ENCODE measurements around the gene TEX26. TPM values are rescaled to one million over a fixed set of nuclear protein-coding genes. Genes with fewer than 3 reads are reported as not detected.

The TEX26 gene
- polyA plus RNA-seq, 1 experiment, result not detected

DNA sequence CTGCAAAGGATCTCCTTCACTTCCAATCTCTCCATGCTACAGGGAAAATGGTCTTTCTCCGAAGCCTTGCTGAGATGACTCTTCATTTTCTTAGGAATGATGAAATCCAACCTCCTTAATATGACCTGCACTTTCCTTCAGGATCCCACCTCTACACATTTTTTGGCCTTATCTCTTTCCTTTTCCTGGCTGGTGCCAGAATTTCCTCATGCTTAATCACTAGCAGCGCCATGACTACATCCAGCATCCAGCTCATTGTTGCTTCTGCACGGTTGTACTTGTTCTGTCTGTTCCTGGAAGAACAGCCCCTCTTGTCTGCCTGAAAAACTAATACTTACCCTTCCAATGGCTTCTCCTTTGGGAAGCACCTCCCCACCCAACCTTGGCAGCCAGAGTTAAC lies 68.4 kb downstream of the TEX26 start:
- no peak for TF ChIP-seq CTCF (IDR thresholded peaks at IDR 0.05; ENCODE audit: insufficient read depth, low read depth, low read length)
- ChIA-PET POLR2A (no interaction called here), CTCF (interaction anchor here (0.7 to 1.1 kb wide), 2 partner anchors 12 to 22 kb away, joined by 3 to 6 read pairs; no protein-coding TSS in a partner anchor)
- H3K36me3 ChIP-seq (ENCODE audit: control insufficient read depth, insufficient read depth, low read length), result no peaks in the 10 kb centered on the region
- peaks cover 24% of the 10 kb centered on the region for H3K27me3 ChIP-seq (ENCODE audit: control insufficient read depth, insufficient read depth, low read length)
- no peak overlapping the region for H3K4me3 ChIP-seq (ENCODE audit: low read depth, low read length)
- DNase-seq (ENCODE audit: low read depth), result no peak

GRCh38 chr13:31001647-31002046 lies 69.2 kb downstream of the TEX26 start:
- no peak for TF ChIP-seq CTCF (IDR thresholded peaks at IDR 0.05; ENCODE audit: insufficient read depth, low read depth, low read length)
- ChIA-PET POLR2A (interaction anchor here (0.7 kb wide), 1 partner anchor 9 kb away, joined by 6 read pairs; no protein-coding TSS in a partner anchor), CTCF (interaction anchor here (0.7 to 2.0 kb wide), 3 partner anchors 10 to 23 kb away, joined by 3 to 6 read pairs (median 6); no protein-coding TSS in a partner anchor)
- peaks cover 24% of the 10 kb centered on the region for H3K27me3 ChIP-seq (ENCODE audit: control insufficient read depth, insufficient read depth, low read length)
- H3K36me3 ChIP-seq (ENCODE audit: control insufficient read depth, insufficient read depth, low read length), result no peaks in the 10 kb centered on the region
- DNase-seq (ENCODE audit: low read depth), result no peak
- H3K4me3 ChIP-seq (ENCODE audit: low read depth, low read length), result no peak overlapping the region

- Histone ChIP-seq H3K27me3 (ENCODE audit: control insufficient read depth, insufficient read depth, low read length) (peaks cover 7% of the 10 kb centered on the region), H3K4me3 (ENCODE audit: low read depth, low read length) (no peak overlapping the region), H3K36me3 (ENCODE audit: control insufficient read depth, insufficient read depth, low read length) (no peaks in the 10 kb centered on the region)
- ChIA-PET CTCF (no interaction called here), POLR2A (no interaction called here)
- DNase-seq (ENCODE audit: low read depth), result no peak
- no peak for TF ChIP-seq CTCF (IDR thresholded peaks at IDR 0.05; ENCODE audit: insufficient read depth, low read depth, low read length)
These were observed 72.6 kb downstream of the TEX26 start for GRCh38 chr13:31005066-31005465.

DNA sequence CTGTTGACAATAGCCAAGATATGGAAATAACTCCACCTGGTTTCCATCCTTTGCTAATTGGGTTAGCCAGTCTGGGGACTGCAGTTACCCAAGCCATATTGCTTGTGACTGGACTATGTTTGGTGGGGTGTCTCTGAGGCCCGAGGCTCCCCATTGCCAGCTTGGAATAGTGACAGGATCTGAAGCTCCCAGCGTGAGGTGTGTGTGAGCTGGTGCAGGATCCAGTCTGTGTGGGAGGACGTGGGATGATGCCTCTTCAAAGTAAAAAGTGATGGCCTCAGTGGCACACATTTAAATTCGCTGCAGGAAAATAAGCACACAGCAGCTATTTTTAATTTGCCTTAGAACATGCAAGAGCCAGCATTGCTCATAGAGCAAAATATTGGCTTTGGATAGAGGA lies 75.0 kb downstream of the TEX26 start:
- no peaks in the 10 kb centered on the region for H3K27me3 ChIP-seq (ENCODE audit: control insufficient read depth, insufficient read depth, low read length)
- ChIA-PET CTCF (interaction anchor here (0.6 kb wide), 1 partner anchor 1535 kb away, joined by 3 read pairs; no protein-coding TSS in a partner anchor), POLR2A (no interaction called here)
- no peak overlapping the region for H3K4me3 ChIP-seq (ENCODE audit: low read depth, low read length)
- no peak for DNase-seq (ENCODE audit: low read depth)
- TF ChIP-seq CTCF (IDR thresholded peaks at IDR 0.05; ENCODE audit: insufficient read depth, low read depth, low read length), result no peak
- H3K36me3 ChIP-seq (ENCODE audit: control insufficient read depth, insufficient read depth, low read length), result no peaks in the 10 kb centered on the region

GRCh38 chr13:31008400-31009115 lies 76.1 kb downstream of the TEX26 start:
- DNase-seq (ENCODE audit: low read depth), result no peak
- Histone ChIP-seq H3K27me3 (ENCODE audit: control insufficient read depth, insufficient read depth, low read length) (no peaks in the 10 kb centered on the region), H3K36me3 (ENCODE audit: control insufficient read depth, insufficient read depth, low read length) (no peaks in the 10 kb centered on the region), H3K4me3 (ENCODE audit: low read depth, low read length) (no peak overlapping the region)
- ChIA-PET CTCF (interaction anchor here (1.0 kb wide), 1 partner anchor 141 kb away, joined by 3 read pairs; no protein-coding TSS in a partner anchor), POLR2A (no interaction called here)
- no peak for TF ChIP-seq CTCF (IDR thresholded peaks at IDR 0.05; ENCODE audit: insufficient read depth, low read depth, low read length)

All from BJ (cell line).